Loucy (cell line): ENCODE data around the gene CUEDC1.

Source experiments
- H2AFZ ChIP-seq: fragments of 200-600 bp; sonication (generic); 2 replicates; pipeline ENCODE4 v1.6.0; 2016; ENCODE audit warnings: antibody characterized with exemption, mild to moderate bottlenecking, low read length, moderate library complexity
- H3F3A ChIP-seq: fragments of 200-600 bp; 2 replicates; pipeline ENCODE4 v1.6.0; 2016; ENCODE audit warnings: antibody characterized with exemption, low read depth, mild to moderate bottlenecking
- H3K27me3 ChIP-seq: fragments of 200-600 bp; sonication (generic); 2 replicates; pipeline ENCODE4 v1.6.1; 2014; ENCODE audit warnings: low read length, mild to moderate bottlenecking; ENCODE audit not compliant: insufficient read depth, poor library complexity, severe bottlenecking
- H3K36me3 ChIP-seq: fragments of 200-600 bp; sonication (generic); 2 replicates; pipeline ENCODE4 v1.6.1; 2016; ENCODE audit warnings: low read length; ENCODE audit not compliant: insufficient read depth
- H3K4me1 ChIP-seq: fragments of 200-600 bp; sonication (generic); 2 replicates; pipeline ENCODE4 v1.5.1; 2014; ENCODE audit warnings: low read length, mild to moderate bottlenecking; ENCODE audit not compliant: insufficient read depth, poor library complexity, severe bottlenecking
- H3K4me2 ChIP-seq: fragments of 200-600 bp; sonication (generic); 2 replicates; pipeline ENCODE4 v1.6.0; 2014; ENCODE audit warnings: antibody characterized with exemption, low read length, low read depth, mild to moderate bottlenecking; ENCODE audit not compliant: poor library complexity, severe bottlenecking
- H3K4me3 ChIP-seq: fragments of 200-600 bp; sonication (generic); 2 replicates; pipeline ENCODE4 v1.5.1; 2014; ENCODE audit warnings: low read length, mild to moderate bottlenecking, mixed read lengths; ENCODE audit not compliant: poor library complexity, severe bottlenecking
- H3K79me2 ChIP-seq: fragments of 200-600 bp; sonication (generic); 2 replicates; pipeline ENCODE4 v1.6.1; 2014; ENCODE audit warnings: low read length; ENCODE audit not compliant: insufficient read depth
- H3K9ac ChIP-seq: fragments of 200-600 bp; sonication (generic); 2 replicates; pipeline ENCODE4 v1.6.0; 2014; ENCODE audit warnings: mild to moderate bottlenecking, low read depth, low read length, moderate library complexity; ENCODE audit not compliant: poor library complexity, severe bottlenecking
- H3K9me2 ChIP-seq: fragments of 200-600 bp; sonication (generic); replicated peaks from 2 replicates; pipeline ENCODE4 v1.6.1; 2016; ENCODE audit warnings: low read depth, low read length, mixed read lengths
- H3K9me3 ChIP-seq: fragments of 200-600 bp; sonication (generic); 2 replicates; pipeline ENCODE4 v1.6.1; 2014; ENCODE audit warnings: mild to moderate bottlenecking, antibody characterized with exemption, low read length, low read depth; ENCODE audit not compliant: insufficient read depth
- H4K20me1 ChIP-seq: fragments of 200-600 bp; sonication (generic); 2 replicates; pipeline ENCODE4 v1.6.0; 2014; ENCODE audit warnings: antibody characterized with exemption, low read length, mild to moderate bottlenecking; ENCODE audit not compliant: insufficient read depth, poor library complexity, severe bottlenecking
- CTCF ChIP-seq: fragments of 200-600 bp; sonication (generic); conservative IDR thresholded peaks from 2 replicates; pipeline ENCODE4 v1.5.1; 2014; ENCODE audit warnings: mild to moderate bottlenecking, antibody characterized with exemption, low read length
- EZH2phosphoT487 ChIP-seq: fragments of 200-600 bp; IDR thresholded peaks from 2 replicates; pipeline ENCODE4 v1.6.1; 2018; ENCODE audit warnings: antibody characterized with exemption, mild to moderate bottlenecking, moderate library complexity, borderline replicate concordance

The CUEDC1 gene

GRCh38 chr17:57946798-57947358, 8.3 kb downstream of the CUEDC1 start:
- no peaks in the 10 kb centered on the region for H4K20me1 ChIP-seq
- H3K4me1 ChIP-seq, result peaks cover 53% of the 10 kb centered on the region
- no peaks in the 10 kb centered on the region for H3K79me2 ChIP-seq
- no peaks in the 10 kb centered on the region for H3K9me2 ChIP-seq
- H3K9ac ChIP-seq, result peak overlapping the region; percentile 36
- no peaks in the 10 kb centered on the region for H3K9me3 ChIP-seq
- peak overlapping the region; percentile 56 for H2AFZ ChIP-seq
- H3K4me2 ChIP-seq, result peak overlapping the region; percentile 79
- peak overlapping the region; percentile 64 for H3K4me3 ChIP-seq
- no peaks in the 10 kb centered on the region for H3K27me3 ChIP-seq
- TF ChIP-seq EZH2phosphoT487, result no peak
- no peak for TF ChIP-seq CTCF
- H3F3A ChIP-seq, result no peaks in the 10 kb centered on the region
- H3K36me3 ChIP-seq, result no peaks in the 10 kb centered on the region

DNA sequence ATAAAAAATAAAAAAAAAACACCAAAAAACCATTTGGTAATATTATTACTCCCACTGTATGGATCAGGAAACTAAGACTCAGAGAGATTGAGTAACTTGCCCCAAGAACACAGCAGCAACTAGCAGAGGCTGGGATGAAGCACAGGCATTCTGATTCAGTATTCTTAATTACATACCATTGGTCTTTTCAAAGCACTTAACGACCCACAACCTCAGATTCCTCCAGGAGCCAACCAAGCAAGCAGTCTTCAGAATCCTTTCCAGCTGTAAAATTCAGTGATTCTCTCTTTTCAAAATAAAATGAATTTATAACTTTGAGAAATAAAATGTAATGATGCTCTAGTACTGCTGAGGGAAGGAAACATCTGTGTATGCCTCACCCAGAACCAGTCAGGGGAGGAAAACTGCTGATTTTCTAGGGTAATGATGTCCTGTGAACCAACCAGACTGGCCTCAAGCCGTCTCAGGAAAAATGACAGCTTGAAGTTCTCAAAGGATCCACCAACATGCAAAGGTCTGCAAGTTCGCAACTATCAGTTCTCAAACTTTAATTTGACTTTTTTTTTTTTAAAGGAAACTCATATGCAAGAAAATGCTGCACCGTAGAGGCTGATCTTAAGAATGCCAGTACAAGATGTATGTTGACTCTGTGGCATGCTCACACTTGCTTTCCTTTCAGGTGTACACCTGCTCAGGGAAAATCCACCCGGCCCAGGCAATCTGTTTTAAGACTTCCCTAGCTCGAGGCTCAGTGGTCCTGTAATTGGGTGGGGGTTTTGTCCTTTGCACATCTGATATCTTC, 9.0 kb downstream of the CUEDC1 start:
- Histone ChIP-seq H3K4me3 (peak overlapping the region; percentile 64), H3K79me2 (no peaks in the 10 kb centered on the region), H3K36me3 (no peaks in the 10 kb centered on the region), H3K9ac (peak overlapping the region; percentile 36), H3K27me3 (no peaks in the 10 kb centered on the region), H3K4me2 (peak overlapping the region; percentile 79), H2AFZ (peak overlapping the region; percentile 56; the same call in 1 of the 2 replicates), H3F3A (no peaks in the 10 kb centered on the region), H4K20me1 (no peaks in the 10 kb centered on the region), H3K9me3 (no peaks in the 10 kb centered on the region), H3K9me2 (no peaks in the 10 kb centered on the region), H3K4me1 (peaks cover 48% of the 10 kb centered on the region)
- TF ChIP-seq CTCF (no peak), EZH2phosphoT487 (no peak)

DNA sequence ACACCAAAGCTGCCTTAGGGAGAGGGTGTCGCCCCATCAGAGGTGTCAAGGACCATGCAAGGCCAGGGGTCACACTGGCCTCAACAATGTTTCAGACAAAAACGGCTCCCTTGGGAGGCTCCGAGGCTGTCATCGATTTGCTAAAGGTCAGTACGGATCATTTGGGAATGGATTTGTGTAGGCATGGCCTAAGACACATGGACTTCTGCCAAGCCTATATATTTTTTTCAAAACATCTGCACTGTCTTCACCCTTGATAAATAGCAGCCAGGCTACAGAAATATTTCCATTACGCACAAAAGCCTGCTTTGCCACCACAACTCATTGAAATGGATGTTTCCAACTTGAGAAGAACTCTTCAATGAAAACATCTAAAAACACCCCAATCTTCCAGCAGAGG, 10.3 kb downstream of the CUEDC1 start:
- Histone ChIP-seq H3K4me1 (peaks cover 47% of the 10 kb centered on the region), H3K9me3 (no peaks in the 10 kb centered on the region), H3K9me2 (no peaks in the 10 kb centered on the region), H3K4me2 (no peak overlapping the region), H3F3A (no peaks in the 10 kb centered on the region), H4K20me1 (no peaks in the 10 kb centered on the region), H3K4me3 (no peak overlapping the region), H3K27me3 (no peaks in the 10 kb centered on the region), H3K36me3 (no peaks in the 10 kb centered on the region), H3K9ac (no peak overlapping the region), H2AFZ (no peak overlapping the region), H3K79me2 (no peaks in the 10 kb centered on the region)
- TF ChIP-seq EZH2phosphoT487 (no peak), CTCF (no peak)
